ENCODE measurements around the gene G6PC1. TPM values are rescaled to one million over a fixed set of nuclear protein-coding genes. Genes with fewer than 3 reads are reported as not detected.
"Not testable (repeated sequence)": the region's sequence is repeated elsewhere in the genome, so short reads cannot be mapped to it uniquely, and the experiment has no call there.

Gene G6PC1
- total and polyA plus RNA-seq, 3 experiments from 2014 or later, result not detected

GRCh38 chr17:42868338-42868737 is 32.3 kb upstream of the G6PC1 start:
- Histone ChIP-seq H3K4me3 (ENCODE audit: low read length) (no peak overlapping the region), H3K36me3 (ENCODE audit: insufficient read depth, low read length) (no peaks in the 10 kb centered on the region), H3K27me3 (ENCODE audit: insufficient read depth, low read length, poor library complexity, severe bottlenecking) (no peaks in the 10 kb centered on the region), H3K4me1 (ENCODE audit: insufficient read depth, low read length) (no peaks in the 10 kb centered on the region), H3K9me3 (ENCODE audit: low read length) (no peaks in the 10 kb centered on the region), H3K27ac (ENCODE audit: low read depth, low read length) (no peak overlapping the region)
- ChIA-PET POLR2A (no interaction called here), CTCF (no interaction called here)
- H3K4me3 Mint-ChIP-seq, result no peak overlapping the region
- DNase-seq, result no peak
- H3K9me3 Mint-ChIP-seq, result peaks cover 0 to 6% (median 0%) of the 10 kb centered on the region in 5 donors
- H3K36me3 Mint-ChIP-seq, result no peaks in the 10 kb centered on the region
- peaks cover 22 to 57% of the 10 kb centered on the region in 2 donors for H3K27me3 Mint-ChIP-seq
- no peak overlapping the region for H3K27ac Mint-ChIP-seq
- no peaks in the 10 kb centered on the region for H3K4me1 Mint-ChIP-seq

- Histone ChIP-seq H3K9me3 (ENCODE audit: low read length) (no peaks in the 10 kb centered on the region), H3K27me3 (ENCODE audit: insufficient read depth, low read length, poor library complexity, severe bottlenecking) (no peaks in the 10 kb centered on the region), H3K4me1 (ENCODE audit: insufficient read depth, low read length) (no peaks in the 10 kb centered on the region), H3K4me3 (ENCODE audit: low read length) (no peak overlapping the region), H3K36me3 (ENCODE audit: insufficient read depth, low read length) (no peaks in the 10 kb centered on the region), H3K27ac (ENCODE audit: low read depth, low read length) (no peak overlapping the region)
- Mint-ChIP-seq H3K27ac (peak overlapping the region in 1 of 8 donors; percentile 2), H3K9me3 (peaks cover 0 to 6% (median 0%) of the 10 kb centered on the region in 5 donors), H3K36me3 (no peaks in the 10 kb centered on the region), H3K27me3 (peaks cover 25 to 48% of the 10 kb centered on the region in 2 donors), H3K4me3 (no peak overlapping the region), H3K4me1 (no peaks in the 10 kb centered on the region)
- no peak for DNase-seq
- POLR2A ChIA-PET, result no interaction called here
- CTCF ChIA-PET, result no interaction called here
Measured at GRCh38 chr17:42871647-42872046, 29.0 kb upstream of the G6PC1 start.

GRCh38 chr17:42872251-42872965 is 28.2 kb upstream of the G6PC1 start:
- Histone ChIP-seq H3K36me3 (ENCODE audit: insufficient read depth, low read length) (no peaks in the 10 kb centered on the region), H3K27ac (ENCODE audit: low read depth, low read length) (no peak overlapping the region), H3K4me3 (ENCODE audit: low read length) (no peak overlapping the region), H3K9me3 (ENCODE audit: low read length) (no peaks in the 10 kb centered on the region), H3K4me1 (ENCODE audit: insufficient read depth, low read length) (no peaks in the 10 kb centered on the region), H3K27me3 (ENCODE audit: insufficient read depth, low read length, poor library complexity, severe bottlenecking) (no peaks in the 10 kb centered on the region)
- Mint-ChIP-seq H3K4me3 (no peak overlapping the region), H3K9me3 (peaks cover 0 to 6% (median 0%) of the 10 kb centered on the region in 5 donors), H3K36me3 (no peaks in the 10 kb centered on the region), H3K27me3 (peaks cover 21 to 47% of the 10 kb centered on the region in 2 donors), H3K4me1 (no peaks in the 10 kb centered on the region), H3K27ac (no peak overlapping the region)
- no peak for DNase-seq
- ChIA-PET POLR2A (no interaction called here), CTCF (no interaction called here)

GRCh38 chr17:42873315-42873714 is 27.3 kb upstream of the G6PC1 start:
- Histone ChIP-seq H3K27me3 (ENCODE audit: insufficient read depth, low read length, poor library complexity, severe bottlenecking) (no peaks in the 10 kb centered on the region), H3K4me3 (ENCODE audit: low read length) (no peak overlapping the region), H3K36me3 (ENCODE audit: insufficient read depth, low read length) (no peaks in the 10 kb centered on the region), H3K4me1 (ENCODE audit: insufficient read depth, low read length) (no peaks in the 10 kb centered on the region), H3K27ac (ENCODE audit: low read depth, low read length) (no peak overlapping the region), H3K9me3 (ENCODE audit: low read length) (no peaks in the 10 kb centered on the region)
- Mint-ChIP-seq H3K9me3 (peaks cover 0 to 6% (median 0%) of the 10 kb centered on the region in 5 donors), H3K4me1 (no peaks in the 10 kb centered on the region), H3K4me3 (no peak overlapping the region), H3K27ac (no peak overlapping the region), H3K27me3 (peaks cover 24 to 52% of the 10 kb centered on the region in 2 donors), H3K36me3 (no peaks in the 10 kb centered on the region)
- no peak for DNase-seq
- POLR2A ChIA-PET, result no interaction called here
- CTCF ChIA-PET, result no interaction called here

GRCh38 chr17:42873932-42874695 is 26.5 kb upstream of the G6PC1 start:
- CTCF ChIA-PET; H3K27me3 ChIP-seq (ENCODE audit: insufficient read depth, low read length, poor library complexity, severe bottlenecking): not testable (repeated sequence)

GRCh38 chr17:42877037-42877436 is 23.6 kb upstream of the G6PC1 start:
- ChIA-PET POLR2A (no interaction called here), CTCF (no interaction called here)
- Mint-ChIP-seq H3K27me3 (peaks cover 21 to 34% of the 10 kb centered on the region in 2 donors), H3K9me3 (no peaks in the 10 kb centered on the region), H3K27ac (no peak overlapping the region), H3K4me1 (no peaks in the 10 kb centered on the region), H3K36me3 (no peaks in the 10 kb centered on the region), H3K4me3 (no peak overlapping the region)
- H3K4me3 ChIP-seq (ENCODE audit: low read length), result no peak overlapping the region
- no peaks in the 10 kb centered on the region for H3K4me1 ChIP-seq (ENCODE audit: insufficient read depth, low read length)
- no peaks in the 10 kb centered on the region for H3K27me3 ChIP-seq (ENCODE audit: insufficient read depth, low read length, poor library complexity, severe bottlenecking)
- no peak overlapping the region for H3K27ac ChIP-seq (ENCODE audit: low read depth, low read length)
- H3K9me3 ChIP-seq (ENCODE audit: low read length), result no peaks in the 10 kb centered on the region
- no peak for DNase-seq
- no peaks in the 10 kb centered on the region for H3K36me3 ChIP-seq (ENCODE audit: insufficient read depth, low read length)

More at GRCh38 chr17:42873932-42874695, 26.5 kb upstream of the G6PC1 start:
- H3K4me1 ChIP-seq (ENCODE audit: insufficient read depth, low read length); H3K9me3 Mint-ChIP-seq; POLR2A ChIA-PET; H3K4me3 Mint-ChIP-seq; H3K36me3 ChIP-seq (ENCODE audit: insufficient read depth, low read length); H3K27ac Mint-ChIP-seq; H3K36me3 Mint-ChIP-seq; DNase-seq; H3K4me3 ChIP-seq (ENCODE audit: low read length); H3K27ac ChIP-seq (ENCODE audit: low read depth, low read length); H3K4me1 Mint-ChIP-seq; H3K9me3 ChIP-seq (ENCODE audit: low read length): not testable (repeated sequence)
- H3K27me3 Mint-ChIP-seq, result peaks cover 24 to 53% of the 10 kb centered on the region in 2 donors

DNA sequence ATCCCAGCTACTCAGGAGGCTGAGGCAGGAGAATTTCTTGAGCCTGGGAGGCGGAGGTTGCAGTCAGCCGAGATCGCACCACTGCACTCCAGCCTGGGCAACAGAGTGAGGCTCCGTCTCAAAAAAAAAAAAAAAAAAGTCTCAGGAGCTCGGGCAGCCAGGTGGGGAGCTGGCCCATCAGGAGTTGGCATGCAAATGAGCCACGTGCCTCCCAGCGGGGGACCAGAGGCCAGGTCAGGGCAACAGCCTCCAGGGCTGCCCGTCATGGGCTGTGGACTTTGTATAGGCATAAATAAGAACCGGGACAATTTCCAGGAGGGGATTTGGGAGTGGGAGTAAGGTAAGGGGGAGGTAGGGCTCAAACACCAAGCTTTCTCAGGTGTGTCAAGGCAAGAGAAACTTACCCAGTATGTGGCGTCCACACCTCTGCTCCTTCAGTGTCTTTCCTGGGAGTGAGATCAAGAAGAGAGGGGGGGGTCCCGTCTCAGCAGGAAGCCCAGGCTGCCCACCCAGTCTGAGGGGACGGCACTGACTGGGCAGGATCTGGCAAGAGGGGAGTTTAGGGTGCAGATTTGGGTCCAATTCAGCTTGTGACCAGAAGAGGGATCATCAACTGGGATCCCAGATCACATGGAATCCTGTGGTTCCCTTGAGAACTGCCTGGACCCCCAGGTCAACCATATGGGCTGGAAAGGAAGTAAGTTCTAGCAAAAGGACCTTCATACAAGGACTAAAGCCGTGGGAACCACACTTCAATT is 22.3 kb upstream of the G6PC1 start:
- H3K27ac ChIP-seq (ENCODE audit: low read depth, low read length), result no peak overlapping the region
- H3K27me3 Mint-ChIP-seq, result peaks cover 21 to 26% of the 10 kb centered on the region in 2 donors
- H3K27ac Mint-ChIP-seq, result no peak overlapping the region
- ChIA-PET POLR2A (no interaction called here), CTCF (no interaction called here)
- H3K36me3 ChIP-seq (ENCODE audit: insufficient read depth, low read length), result no peaks in the 10 kb centered on the region
- H3K4me1 Mint-ChIP-seq, result no peaks in the 10 kb centered on the region
- no peaks in the 10 kb centered on the region for H3K27me3 ChIP-seq (ENCODE audit: insufficient read depth, low read length, poor library complexity, severe bottlenecking)
- H3K4me1 ChIP-seq (ENCODE audit: insufficient read depth, low read length), result no peaks in the 10 kb centered on the region
- H3K36me3 Mint-ChIP-seq, result no peaks in the 10 kb centered on the region
- no peaks in the 10 kb centered on the region for H3K9me3 Mint-ChIP-seq
- no peak overlapping the region for H3K4me3 Mint-ChIP-seq
- no peaks in the 10 kb centered on the region for H3K9me3 ChIP-seq (ENCODE audit: low read length)
- no peak overlapping the region for H3K4me3 ChIP-seq (ENCODE audit: low read length)
- no peak for DNase-seq

DNA sequence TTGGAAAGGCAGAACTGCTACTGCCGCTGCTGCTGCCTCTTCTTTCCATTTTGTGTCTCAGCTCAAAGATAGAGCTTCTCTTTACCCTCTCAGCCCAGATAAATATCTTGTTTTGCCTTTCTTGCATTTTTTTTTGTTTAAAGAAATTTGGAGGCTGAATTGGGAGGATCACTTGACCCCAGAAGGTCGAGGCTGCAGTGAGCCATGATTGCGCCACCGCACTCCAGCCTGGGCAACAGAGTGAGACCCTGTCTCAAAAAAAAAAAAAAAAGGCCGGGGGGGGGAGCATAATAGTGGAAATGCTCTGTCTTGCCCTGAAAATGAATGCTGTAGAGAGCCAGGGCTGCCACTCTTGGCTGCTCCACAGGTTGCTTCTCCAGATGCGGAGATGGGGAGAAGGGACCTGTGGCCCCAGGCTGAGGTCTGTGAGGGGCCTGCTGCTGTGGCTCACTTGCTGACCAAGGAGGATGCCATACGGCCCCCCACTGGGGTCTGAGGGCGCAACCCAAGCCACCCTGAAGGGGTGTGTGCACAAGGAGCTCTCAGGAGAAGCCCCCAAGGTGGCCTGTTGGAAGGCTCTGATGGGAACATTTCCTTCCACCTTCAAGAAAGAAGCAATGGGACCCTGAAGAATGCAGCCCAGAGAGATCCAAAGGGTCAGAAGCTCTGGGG is 21.5 kb upstream of the G6PC1 start:
- CTCF ChIA-PET, result no interaction called here
- DNase-seq, result no peak
- Mint-ChIP-seq H3K27me3 (peaks cover 20 to 24% of the 10 kb centered on the region in 2 donors), H3K36me3 (no peaks in the 10 kb centered on the region), H3K27ac (no peak overlapping the region), H3K4me3 (no peak overlapping the region), H3K4me1 (no peaks in the 10 kb centered on the region), H3K9me3 (no peaks in the 10 kb centered on the region)
- POLR2A ChIA-PET, result no interaction called here
- H3K36me3 ChIP-seq (ENCODE audit: insufficient read depth, low read length), result no peaks in the 10 kb centered on the region
- no peaks in the 10 kb centered on the region for H3K9me3 ChIP-seq (ENCODE audit: low read length)
- H3K4me1 ChIP-seq (ENCODE audit: insufficient read depth, low read length), result no peaks in the 10 kb centered on the region
- no peaks in the 10 kb centered on the region for H3K27me3 ChIP-seq (ENCODE audit: insufficient read depth, low read length, poor library complexity, severe bottlenecking)
- no peak overlapping the region for H3K4me3 ChIP-seq (ENCODE audit: low read length)
- no peak overlapping the region for H3K27ac ChIP-seq (ENCODE audit: low read depth, low read length)

Measured in CD8-positive, alpha-beta memory T cell (primary cell).